HG03060 (cell line): ENCODE data around the gene ARHGEF12.
"Not testable (repeated sequence)": the region's sequence is repeated elsewhere in the genome, so short reads cannot be mapped to it uniquely, and the experiment has no call there.

Experiments
- ATAC-seq: cut with Tn5 transposase; IDR thresholded peaks from one replicate; pipeline ENCODE4 v1.9.1; 2021; ENCODE audit warnings: low read depth, moderate number of reproducible peaks; ENCODE audit not compliant: unreplicated experiment

The ARHGEF12 gene

DNA sequence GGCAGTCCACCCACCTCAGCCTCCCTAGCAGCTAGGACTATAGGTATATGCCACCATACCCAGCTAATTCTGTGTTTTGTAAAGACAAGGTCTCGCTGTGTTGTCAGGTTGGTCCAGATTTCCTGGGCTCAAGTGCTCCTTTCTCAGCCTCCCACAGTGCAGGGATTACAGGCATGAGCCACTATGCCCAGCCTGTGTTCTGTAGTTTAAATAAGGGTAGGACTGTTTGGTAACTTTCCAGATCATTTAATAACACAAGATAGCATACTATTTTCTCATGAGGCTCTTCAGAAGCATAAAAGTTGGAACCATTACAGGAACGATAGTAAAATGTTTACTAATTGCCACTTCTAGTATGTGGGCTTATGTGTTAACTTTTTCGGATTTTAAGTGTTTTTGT lies 137.3 kb downstream of the ARHGEF12 start:
- no peak for ATAC-seq

DNA sequence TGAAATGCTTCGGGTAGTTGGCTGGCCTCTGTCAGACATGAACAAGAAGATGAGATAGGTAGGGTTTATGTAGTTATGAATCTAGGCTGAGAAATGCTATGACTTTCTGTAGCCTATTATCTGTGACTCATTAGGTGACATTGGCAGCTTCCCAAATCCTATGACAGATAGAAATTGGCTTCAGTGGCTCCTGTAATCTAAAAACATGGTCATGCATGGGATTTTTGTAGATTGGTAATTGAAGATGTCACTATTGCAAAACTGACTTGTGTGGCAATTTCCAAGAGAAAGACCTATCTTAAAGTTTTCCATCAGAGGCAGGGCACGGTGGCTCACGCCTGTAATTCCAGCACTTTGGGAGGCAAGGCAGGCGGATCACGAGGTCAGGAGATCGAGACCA lies 145.9 kb downstream of the ARHGEF12 start:
- ATAC-seq: no peak

DNA sequence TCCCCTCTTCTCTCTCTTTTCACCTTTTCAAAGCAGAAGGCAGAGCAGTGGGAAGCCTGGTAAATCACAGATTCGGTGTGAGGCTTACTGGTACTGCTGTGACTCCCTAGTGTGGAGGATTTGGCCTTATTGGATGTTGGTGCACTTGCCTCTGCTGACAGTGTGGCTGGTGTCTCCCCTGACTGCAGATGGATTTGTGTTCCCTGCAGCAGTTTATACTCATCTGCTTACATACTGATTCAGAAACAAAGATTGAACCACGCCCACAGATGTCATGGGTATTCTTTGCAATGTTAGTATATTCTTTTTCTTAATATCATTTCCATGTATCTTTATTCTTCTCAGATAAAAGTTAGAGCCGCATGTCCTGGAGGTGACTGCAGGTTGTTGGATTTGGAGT lies 148.5 kb downstream of the ARHGEF12 start:
- no peak for ATAC-seq

DNA sequence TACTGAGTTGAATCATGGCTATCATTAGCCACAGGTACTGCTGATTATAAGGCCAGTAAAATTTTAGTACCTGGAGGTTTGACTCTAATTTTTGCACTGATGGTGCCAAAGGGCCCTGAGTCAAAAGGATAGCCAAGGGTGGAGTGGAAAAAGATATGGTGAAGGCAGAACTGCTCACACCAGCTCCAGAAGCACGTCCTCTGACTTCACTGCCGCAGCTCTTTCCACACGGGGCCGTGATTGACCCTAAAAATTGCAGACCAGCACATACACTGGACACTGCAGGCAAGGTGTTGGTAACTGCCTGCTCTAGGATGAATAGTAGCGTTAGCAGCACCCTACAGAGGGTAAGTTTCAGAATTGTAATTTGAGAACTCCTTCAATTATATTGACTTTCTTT lies 149.9 kb downstream of the ARHGEF12 start:
- no peak for ATAC-seq

DNA sequence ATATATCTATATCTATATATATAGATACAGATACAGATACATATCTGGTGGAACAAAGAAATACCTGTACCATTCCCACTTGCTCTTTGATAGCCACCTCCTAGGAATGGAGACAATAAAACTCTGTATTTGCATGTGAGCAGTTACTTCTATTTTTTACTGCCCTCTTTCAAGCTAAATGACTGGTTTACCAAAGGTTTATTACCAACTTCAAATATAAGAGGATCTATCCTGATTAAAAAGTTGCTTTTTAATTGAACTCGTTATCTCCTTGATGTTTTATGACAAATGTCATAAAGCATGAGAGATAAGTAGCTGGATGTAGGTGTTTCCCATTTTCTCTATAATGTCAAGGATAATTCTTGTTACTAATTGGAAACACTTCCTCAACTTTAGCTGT lies 153.6 kb downstream of the ARHGEF12 start:
- no peak for ATAC-seq

DNA sequence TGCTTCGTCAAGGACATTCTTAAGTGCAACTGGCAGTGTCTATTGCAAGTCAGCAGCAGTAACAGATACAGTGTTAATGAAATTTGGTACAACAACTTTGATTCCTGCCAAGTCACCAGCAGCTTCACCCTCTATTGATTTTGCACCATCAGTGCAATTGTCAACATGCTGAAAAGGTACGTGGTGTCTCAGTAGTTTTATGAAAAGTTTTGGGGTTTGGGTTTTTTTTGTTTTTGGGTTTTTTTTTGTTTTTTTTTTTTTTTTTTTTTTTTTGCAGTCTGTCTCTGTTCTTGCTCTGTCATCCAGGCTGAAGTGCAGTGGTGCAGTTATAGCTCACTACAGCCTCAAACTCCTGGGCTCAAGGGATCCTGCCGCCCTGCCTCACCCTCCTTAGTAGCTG lies 156.3 kb downstream of the ARHGEF12 start:
- ATAC-seq: no peak

DNA sequence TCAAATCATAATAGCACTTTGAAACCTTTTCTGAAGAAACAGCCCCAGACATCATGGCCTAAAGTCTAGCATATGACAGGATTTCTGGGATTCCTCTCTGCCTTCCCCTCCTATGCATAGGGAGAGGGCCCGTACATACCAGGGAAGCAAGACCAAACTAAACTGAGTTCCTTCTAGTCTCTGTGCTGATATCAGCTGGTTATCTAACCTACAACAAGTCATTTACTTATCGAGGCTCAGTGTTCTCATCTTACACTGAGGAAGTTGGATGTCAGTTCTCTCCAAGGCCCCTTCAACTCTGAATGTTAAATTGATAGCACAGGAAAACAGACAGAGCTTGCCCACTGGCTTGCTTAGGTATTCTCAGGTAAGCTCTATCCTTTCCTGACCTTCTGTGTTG lies 158.4 kb downstream of the ARHGEF12 start:
- ATAC-seq: no peak

DNA sequence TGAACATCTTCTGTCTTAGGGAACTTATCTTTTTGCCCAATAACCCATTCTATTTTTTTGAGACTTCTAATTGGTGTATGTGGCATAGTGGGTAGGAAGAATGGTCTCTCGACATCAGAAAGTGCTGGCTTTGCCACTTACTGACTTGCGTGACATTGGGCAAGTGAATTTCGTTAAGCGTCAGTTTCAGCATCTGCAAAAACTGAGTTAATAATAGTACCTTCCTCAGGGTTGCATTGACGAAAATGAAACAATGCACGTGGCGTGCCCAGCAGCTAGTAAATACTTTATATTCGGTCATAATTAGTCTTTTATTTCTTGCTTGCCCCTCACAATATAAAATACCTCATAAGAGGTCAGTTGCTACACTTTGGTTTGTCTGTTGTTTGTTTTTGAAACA lies 162.9 kb downstream of the ARHGEF12 start:
- ATAC-seq: no peak

DNA sequence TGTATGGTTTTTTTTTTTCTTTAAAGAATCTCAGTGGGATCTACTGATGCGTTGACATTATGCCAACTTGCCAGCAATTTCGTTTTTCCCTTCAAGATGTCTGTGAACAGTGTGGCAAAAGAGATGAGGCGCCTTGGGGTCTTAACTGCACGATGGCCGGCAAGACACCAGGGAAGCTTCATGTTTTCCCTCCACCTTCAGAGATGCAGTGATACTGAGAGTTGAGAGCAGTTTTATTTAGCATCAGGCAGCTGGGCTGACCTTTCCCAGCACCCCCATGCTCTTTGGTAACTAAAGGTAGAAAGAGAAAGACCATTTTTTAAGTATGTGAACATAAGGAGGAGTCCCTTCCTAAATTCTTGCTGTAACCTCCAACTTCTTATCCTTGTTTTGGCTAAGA lies 163.6 kb downstream of the ARHGEF12 start:
- no peak for ATAC-seq

DNA sequence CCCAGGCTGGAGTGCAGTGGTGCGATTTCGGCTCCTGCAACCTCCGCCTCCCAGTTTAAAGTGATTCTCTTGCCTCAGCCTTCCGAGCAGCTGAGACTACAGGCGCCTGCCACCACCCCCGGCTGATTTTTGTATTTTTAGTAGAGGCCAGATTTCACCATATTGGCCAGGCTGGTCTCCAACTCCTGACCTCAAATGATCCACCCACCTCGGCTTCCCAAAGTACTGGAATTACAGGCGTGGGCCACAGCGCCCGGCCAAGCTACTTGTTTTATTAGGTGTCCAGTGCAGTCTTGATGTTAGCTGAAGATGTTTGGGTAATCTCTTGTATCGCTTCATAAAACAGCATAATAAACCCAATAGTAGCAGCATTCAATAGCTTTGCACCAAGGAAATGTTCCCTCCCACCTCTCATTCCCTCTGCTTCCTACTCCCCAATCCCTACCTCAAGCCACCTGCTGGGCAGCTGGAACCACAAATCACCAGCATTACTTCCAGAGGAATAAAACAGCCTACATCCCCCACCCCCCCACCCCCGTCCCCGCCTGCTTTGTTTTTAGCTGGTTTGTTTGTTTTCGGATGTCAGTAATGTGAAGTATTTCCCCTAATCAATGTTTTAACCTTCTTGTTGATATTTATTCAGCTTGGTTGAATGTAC lies 164.3 kb downstream of the ARHGEF12 start:
- ATAC-seq: no peak

DNA sequence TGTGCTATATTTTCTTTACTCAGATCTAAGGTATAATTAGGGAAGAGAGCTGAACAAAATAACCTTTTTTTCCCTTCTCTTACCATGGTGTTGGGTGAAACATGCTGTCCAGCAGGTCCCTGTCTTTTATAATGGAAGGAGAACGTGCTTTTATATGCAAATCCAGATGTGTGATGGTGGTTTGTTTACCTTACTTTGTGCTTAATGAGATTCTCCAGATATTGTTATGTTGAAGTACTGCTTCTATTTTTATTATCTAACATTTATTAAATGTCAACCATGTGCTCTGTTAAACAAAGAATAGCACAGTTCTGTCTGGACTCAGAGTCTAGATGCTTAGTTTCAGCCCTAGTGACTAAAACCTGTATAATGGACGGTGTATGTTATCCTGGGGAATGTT lies 165.2 kb downstream of the ARHGEF12 start:
- no peak for ATAC-seq

DNA sequence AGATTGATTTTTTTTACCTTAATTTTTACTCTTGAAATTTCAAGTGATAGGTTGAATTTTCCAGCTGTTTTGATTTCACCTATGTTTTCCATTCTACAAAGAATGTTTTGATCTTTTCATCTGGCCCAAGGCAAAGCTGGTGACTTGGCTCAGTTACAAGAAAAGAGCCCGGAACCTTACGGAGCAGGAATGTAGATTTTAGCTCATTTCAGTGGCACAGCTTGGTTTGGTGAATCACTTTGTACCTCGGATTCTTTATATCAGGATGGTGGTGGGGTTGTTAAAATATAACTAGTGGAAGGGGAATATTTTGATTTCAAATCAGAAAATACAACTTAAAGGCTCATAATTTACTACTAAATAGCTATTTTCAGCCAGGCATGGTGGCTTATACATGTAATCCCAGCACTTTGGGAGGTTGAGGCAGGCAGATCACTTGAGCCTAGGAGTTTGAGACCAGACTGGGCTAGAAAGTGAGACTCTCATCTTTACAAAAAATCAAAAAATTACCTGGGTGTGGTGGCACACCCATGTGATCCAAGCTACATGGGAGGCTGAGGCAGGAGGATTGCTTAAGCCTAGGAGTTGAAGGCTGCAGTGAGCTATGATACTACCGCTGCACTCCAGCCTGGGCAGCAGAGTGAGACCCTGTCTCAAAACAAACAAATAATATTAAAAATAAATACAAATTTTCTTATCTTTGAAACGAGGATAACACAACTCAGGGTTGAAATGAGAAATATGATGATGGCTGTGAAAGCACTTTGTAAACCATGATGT lies 166.0 kb downstream of the ARHGEF12 start:
- no peak for ATAC-seq

DNA sequence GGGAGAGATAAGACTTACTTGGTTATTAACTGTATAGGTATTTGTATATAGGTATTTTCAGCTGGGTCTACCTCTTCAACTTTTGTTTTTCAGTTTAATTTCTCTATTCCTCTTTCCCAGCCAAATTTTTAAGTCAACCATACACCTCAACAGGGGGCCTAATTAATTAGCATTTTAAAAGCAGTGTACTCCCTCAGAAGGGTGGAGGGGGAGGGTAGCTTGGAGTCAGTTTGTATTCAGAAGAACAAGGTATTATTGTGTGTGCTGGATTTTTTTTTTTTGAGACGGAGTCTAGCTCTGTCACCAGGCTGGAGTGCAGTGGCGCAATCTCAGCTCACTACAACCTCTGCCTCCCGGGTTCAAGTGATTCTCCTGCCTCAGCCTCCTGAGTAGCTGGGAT lies 167.3 kb downstream of the ARHGEF12 start:
- ATAC-seq: not testable (repeated sequence)

DNA sequence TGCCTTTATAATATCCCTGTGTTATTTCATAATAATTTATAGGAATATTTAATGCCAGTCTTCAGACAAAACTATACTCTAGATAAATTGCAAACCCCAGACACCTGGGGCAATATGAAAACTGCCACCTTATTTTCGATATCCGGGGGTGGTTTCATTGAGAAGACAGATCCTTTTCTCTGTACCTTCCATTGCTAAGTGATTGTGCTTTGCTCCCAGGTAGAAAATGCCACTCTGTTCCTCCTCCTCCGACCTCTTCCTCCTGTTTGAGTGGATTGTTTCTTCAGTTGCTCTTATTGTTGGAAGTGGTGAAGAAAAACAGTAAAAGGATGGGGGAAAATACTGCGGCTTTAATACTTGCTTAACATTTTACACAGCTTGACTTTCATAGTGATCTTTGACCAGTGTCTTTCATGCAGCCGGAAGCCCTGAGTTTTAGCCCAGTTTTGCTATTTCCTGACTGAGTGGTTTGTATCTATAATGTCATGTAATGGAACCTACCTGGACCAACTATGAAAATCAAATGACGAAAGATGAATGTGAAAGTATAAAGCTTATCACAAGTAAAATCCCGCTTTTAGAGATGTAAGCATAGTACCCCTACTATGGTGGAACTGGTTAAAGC lies 169.7 kb downstream of the ARHGEF12 start:
- no peak for ATAC-seq

DNA sequence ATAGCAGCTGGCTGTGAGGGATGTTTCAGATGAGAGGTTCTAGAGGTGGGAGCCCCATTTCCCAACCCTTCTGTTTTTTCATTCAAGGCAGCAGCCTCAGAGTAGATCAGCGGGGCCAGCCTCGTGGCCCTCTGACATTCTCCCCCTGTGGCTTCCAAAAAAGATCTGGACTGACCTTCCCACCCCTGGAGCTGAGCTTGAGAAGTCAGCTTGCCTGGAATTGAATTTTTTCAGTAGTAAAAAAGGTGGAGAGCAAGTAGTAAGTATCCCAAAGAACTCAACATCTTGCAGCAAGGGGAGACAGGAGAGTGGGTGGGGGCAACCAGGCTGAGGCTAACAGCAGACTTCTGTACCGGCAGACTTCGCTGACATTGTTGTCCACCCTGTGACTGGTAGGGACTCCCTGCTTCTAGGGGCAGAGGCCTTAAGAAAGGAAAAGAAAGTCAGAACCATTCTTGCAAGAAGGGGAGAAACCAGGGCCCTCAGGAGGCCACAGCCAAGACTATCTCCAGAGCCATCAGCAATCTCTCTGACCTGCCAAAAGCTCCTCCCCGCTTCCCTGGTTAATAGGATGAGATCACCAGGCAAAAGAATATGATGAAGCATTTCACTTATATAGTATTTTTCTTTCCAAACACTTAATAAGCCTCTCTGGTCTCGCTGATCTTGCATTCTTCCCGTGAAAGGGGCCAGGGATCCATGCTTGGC lies 173.3 kb downstream of the ARHGEF12 start:
- no peak for ATAC-seq

DNA sequence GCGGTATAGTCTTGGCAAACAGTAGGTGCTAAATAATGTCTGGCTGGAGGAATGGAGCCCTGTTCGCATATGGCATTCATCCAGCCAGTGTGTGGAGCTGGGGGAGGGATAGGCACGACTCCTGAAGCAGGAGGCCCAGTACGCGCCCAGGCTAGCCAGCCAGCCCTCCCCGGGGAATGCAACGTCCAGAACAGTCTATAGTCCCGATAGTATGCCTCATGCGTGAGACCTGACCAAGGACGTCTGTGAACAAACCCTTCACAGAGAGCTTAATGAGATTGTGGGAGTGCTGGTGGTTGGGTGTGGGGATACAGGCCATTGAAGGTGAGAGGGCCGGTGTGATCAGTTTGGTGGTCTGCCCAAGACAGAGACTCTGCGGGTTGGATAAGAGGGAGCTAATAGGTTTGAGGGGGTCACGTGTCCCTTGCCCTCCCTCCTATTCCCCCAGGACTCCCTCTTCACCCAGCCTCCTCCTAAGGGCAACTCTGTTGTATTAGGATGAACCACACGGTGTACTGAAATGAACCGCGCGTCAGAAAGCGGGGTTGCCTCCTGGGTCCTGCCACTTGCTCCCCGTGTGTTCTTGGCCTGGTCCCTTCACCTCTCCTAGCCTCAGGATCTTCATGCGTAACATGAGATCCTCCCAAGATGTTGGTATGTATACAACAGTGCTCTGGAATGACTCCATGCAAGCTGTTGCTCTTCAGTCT lies 174.3 kb downstream of the ARHGEF12 start:
- ATAC-seq: no peak

DNA sequence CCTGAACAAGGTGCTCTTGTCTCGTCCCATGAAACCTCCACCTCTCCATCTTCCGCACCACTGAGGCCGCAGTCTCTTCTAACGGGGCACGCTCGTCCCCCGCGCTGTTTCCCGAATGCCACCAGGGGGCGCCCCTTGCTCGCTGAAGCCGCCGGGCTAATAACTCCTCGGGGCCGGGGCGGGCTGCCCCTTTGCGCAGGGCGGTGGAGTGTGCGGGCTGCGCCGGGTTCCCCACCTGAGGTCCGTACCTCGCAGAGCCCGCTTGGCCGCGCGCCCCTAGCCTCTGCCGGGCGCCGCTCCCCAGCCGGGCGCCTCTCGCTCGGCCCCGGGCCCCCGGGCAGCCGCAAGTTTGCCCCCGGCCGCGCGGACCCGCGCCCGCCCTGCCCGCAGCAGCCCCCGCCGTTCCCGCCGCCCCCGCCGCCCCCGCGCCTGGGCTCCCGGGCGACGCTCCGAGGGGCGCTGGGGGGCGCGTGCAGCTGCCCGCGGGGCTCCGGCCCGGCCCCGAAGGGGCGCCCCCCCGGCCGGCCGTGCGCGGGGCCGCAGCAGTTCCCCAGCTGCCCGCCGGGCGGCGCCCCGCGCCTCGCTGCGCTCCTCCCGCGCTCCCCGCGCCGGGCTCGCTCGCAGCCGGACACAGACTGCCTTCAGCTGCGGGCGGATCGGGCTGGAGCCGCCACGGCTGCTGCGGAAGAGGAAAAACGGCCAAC lies 175.1 kb downstream of the ARHGEF12 start, which contains the start of gene GRIK4:
TSS of gene GRIK4 (plus strand) at position 633 of the 704 bp plus-strand sequence. CDS start 148,571 bp downstream, outside the sequence.
- no peak for ATAC-seq

DNA sequence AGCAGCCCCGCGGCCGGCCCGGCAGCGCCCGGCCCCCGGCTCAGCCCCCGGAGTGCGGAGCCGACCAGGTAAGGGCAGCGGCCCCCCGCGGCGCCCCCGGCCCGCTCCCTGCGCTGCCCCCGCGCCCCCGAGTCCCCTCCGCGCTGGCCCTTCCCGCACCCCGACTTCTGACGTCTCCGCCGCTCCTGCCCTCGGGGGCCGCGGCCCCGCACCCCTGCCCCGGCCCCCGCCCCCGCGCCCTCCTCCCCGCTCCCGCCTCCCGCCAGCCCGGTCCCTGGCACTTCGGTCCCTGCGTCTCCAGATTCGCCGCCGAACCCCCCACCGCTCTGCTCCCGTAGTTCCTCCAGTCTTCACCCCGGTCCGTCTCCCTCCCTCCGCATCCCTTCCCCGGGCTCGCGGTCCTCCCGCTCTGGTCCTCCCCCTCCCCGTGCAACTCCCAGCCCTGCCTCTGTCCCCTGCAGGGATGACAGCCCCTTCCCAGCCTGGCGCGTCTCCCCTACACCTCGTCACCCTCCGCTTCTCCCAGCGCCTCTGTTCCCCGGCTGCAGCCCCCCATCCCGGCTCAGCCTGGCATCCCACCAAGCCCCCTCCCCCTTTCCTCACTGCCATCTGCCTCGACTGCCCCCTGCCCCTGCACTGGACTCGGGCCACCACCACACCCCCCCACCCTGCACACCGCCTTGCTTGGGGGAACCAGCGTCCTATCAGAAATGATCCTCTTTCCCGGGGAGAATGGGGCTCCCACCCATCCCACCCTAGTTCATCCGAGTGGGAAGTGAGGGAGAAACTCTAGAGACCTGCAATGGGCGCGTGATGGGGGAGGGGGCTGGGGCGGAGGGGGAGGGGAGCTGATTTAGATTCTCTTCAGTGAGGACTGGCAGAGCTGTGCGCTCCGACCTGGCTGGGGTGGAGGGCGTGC lies 175.9 kb downstream of the ARHGEF12 start:
- no peak for ATAC-seq
